Neural progenitor cell (in vitro differentiated cells): Measurements from ENCODE around the gene SLF2. TPM values are rescaled to one million over a fixed set of nuclear protein-coding genes. Genes with fewer than 3 reads are reported as not detected.
A peak's percentile ranks its signal among the peaks of the same experiment; 100 is the strongest.

Experiments
- DNase-seq: peaks from one replicate; pipeline ENCODE4 v3.0.0-alpha.2; 2016; ENCODE audit warnings: low spot score
- H2AFZ ChIP-seq: fragments of 200-600 bp; sonication (generic); replicated peaks from 2 replicates; pipeline ENCODE4 v1.6.1; 2016; ENCODE audit warnings: antibody characterized with exemption
- H3F3A ChIP-seq: fragments of 200-600 bp; sonication (generic); 2 replicates; pipeline ENCODE4 v1.6.1; 2016; ENCODE audit warnings: antibody characterized with exemption, low read depth
- H3K27ac ChIP-seq: fragments of 200-600 bp; sonication (generic); 2 replicates; pipeline ENCODE4 v1.5.1; 2016; ENCODE audit warnings: mild to moderate bottlenecking
- H3K27me3 ChIP-seq: fragments of 200-600 bp; sonication (generic); 2 replicates; pipeline ENCODE4 v1.6.1; 2016; ENCODE audit warnings: mild to moderate bottlenecking, moderate library complexity
- H3K36me3 ChIP-seq: fragments of 200-600 bp; sonication (generic); 2 replicates; pipeline ENCODE4 v1.5.1; 2016
- H3K4me1 ChIP-seq: fragments of 200-600 bp; sonication (generic); 2 replicates; pipeline ENCODE4 v1.6.1; 2016; ENCODE audit warnings: mixed run types
- H3K4me2 ChIP-seq: fragments of 200-600 bp; sonication (generic); 2 replicates; pipeline ENCODE4 v1.6.1; 2016
- H3K4me3 ChIP-seq: fragments of 200-600 bp; sonication (generic); 2 replicates; pipeline ENCODE4 v1.5.1; 2016
- H3K79me2 ChIP-seq: fragments of 200-600 bp; sonication (generic); 2 replicates; pipeline ENCODE4 v1.6.1; 2016; ENCODE audit warnings: low read depth
- H3K9ac ChIP-seq: fragments of 200-600 bp; sonication (generic); 2 replicates; pipeline ENCODE4 v1.6.1; 2016
- H3K9me3 ChIP-seq: fragments of 200-600 bp; sonication (generic); 2 replicates; pipeline ENCODE4 v1.5.1; 2016; ENCODE audit warnings: low read depth
- H4K20me1 ChIP-seq: fragments of 200-600 bp; sonication (generic); 2 replicates; pipeline ENCODE4 v1.6.1; 2016; ENCODE audit warnings: low read depth
- H3K27ac Mint-ChIP-seq: 3 replicates; pipeline ENCODE4 v1.8.0; 2021; ENCODE audit warnings: mixed read lengths
- H3K27me3 Mint-ChIP-seq: 2 replicates; pipeline ENCODE4 v1.8.0; 2022; ENCODE audit warnings: low read depth, mild to moderate bottlenecking, inconsistent platforms, moderate library complexity, mixed read lengths; ENCODE audit not compliant: insufficient read depth
- H3K36me3 Mint-ChIP-seq: 3 replicates; pipeline ENCODE4 v1.8.0; 2021; ENCODE audit warnings: mixed read lengths
- H3K4me1 Mint-ChIP-seq: 3 replicates; pipeline ENCODE4 v1.8.0; 2021; ENCODE audit warnings: mixed read lengths
- H3K4me3 Mint-ChIP-seq: 3 replicates; pipeline ENCODE4 v1.8.0; 2021; ENCODE audit warnings: mild to moderate bottlenecking, moderate library complexity, mixed read lengths
- H3K9me3 Mint-ChIP-seq: 3 replicates; pipeline ENCODE4 v1.8.0; 2020; ENCODE audit warnings: mixed read lengths
- CTCF ChIP-seq: fragments of 200-600 bp; sonication (generic); IDR thresholded peaks from 2 replicates; pipeline ENCODE4 v1.5.1; 2017; ENCODE audit warnings: antibody characterized with exemption, mild to moderate bottlenecking
- EZH2 ChIP-seq: fragments of 200-600 bp; sonication (generic); IDR thresholded peaks from 2 replicates; pipeline ENCODE4 v1.6.1; 2017; ENCODE audit warnings: antibody characterized with exemption, mild to moderate bottlenecking, moderate library complexity
- EZH2phosphoT487 ChIP-seq: fragments of 200-600 bp; sonication (generic); IDR thresholded peaks from 2 replicates; pipeline ENCODE4 v1.6.1; 2017; ENCODE audit warnings: antibody characterized with exemption
- total RNA-seq: library from RNA; depleted of rRNA; stranded (reverse); fragments of >200 nt; gene quantifications from 2 replicates; pipeline ENCODE4 v1.2.3, GENCODE V29; 2015; ENCODE audit warnings: low replicate concordance

SLF2 gene
- total RNA-seq, 1 donor from 2014 or later = 19.5 TPM

GRCh38 chr10:100983868-100984671 lies 71.3 kb downstream of the SLF2 start:
- H3K9me3 Mint-ChIP-seq = no peaks in the 10 kb centered on the region
- no peak overlapping the region for H3K9ac ChIP-seq
- no peak overlapping the region for H3K4me2 ChIP-seq
- H2AFZ ChIP-seq = no peak overlapping the region
- no peak for DNase-seq
- H3K79me2 ChIP-seq = peaks cover 35% of the 10 kb centered on the region
- peaks cover 14% of the 10 kb centered on the region for H3K4me1 Mint-ChIP-seq
- no peaks in the 10 kb centered on the region for H3K9me3 ChIP-seq
- peaks cover 5% of the 10 kb centered on the region for H3F3A ChIP-seq
- H3K4me1 ChIP-seq = peaks cover 14% of the 10 kb centered on the region
- no peak overlapping the region for H3K4me3 ChIP-seq
- peaks cover 19% of the 10 kb centered on the region for H3K36me3 Mint-ChIP-seq
- H3K27ac ChIP-seq = no peak overlapping the region
- no peak overlapping the region for H3K4me3 Mint-ChIP-seq
- peaks cover 9% of the 10 kb centered on the region for H4K20me1 ChIP-seq
- peaks cover 12% of the 10 kb centered on the region for H3K27me3 Mint-ChIP-seq
- H3K36me3 ChIP-seq = no peaks in the 10 kb centered on the region
- TF ChIP-seq EZH2phosphoT487 (no peak), EZH2 (no peak), CTCF (no peak)
- no peak overlapping the region for H3K27ac Mint-ChIP-seq
- H3K27me3 ChIP-seq = no peaks in the 10 kb centered on the region

- Histone ChIP-seq H3K4me2 (no peak overlapping the region), H3K4me1 (peaks cover 14% of the 10 kb centered on the region), H3K79me2 (peaks cover 42% of the 10 kb centered on the region), H2AFZ (no peak overlapping the region), H3K27me3 (no peaks in the 10 kb centered on the region), H3K4me3 (no peak overlapping the region), H3F3A (peaks cover 5% of the 10 kb centered on the region), H3K27ac (no peak overlapping the region), H4K20me1 (peaks cover 15% of the 10 kb centered on the region), H3K36me3 (no peaks in the 10 kb centered on the region), H3K9me3 (no peaks in the 10 kb centered on the region), H3K9ac (no peak overlapping the region)
- Mint-ChIP-seq H3K36me3 (peaks cover 19% of the 10 kb centered on the region), H3K27ac (peak overlapping the region; percentile 65), H3K9me3 (no peaks in the 10 kb centered on the region), H3K4me3 (peak overlapping the region; percentile 98), H3K4me1 (peaks cover 14% of the 10 kb centered on the region), H3K27me3 (peaks cover 12% of the 10 kb centered on the region)
- DNase-seq = no peak
- TF ChIP-seq CTCF (no peak), EZH2phosphoT487 (no peak), EZH2 (no peak)
Measured at GRCh38 chr10:100984672-100985177, 72.0 kb downstream of the SLF2 start.

- Mint-ChIP-seq H3K36me3 (peaks cover 18% of the 10 kb centered on the region), H3K27ac (no peak overlapping the region)
- no peak overlapping the region for H3K4me3 ChIP-seq
Measured at GRCh38 chr10:100985336-100985735, 72.6 kb downstream of the SLF2 start.

More at GRCh38 chr10:100985336-100985735, 72.6 kb downstream of the SLF2 start:
- H2AFZ ChIP-seq = no peak overlapping the region
- H3K9me3 Mint-ChIP-seq = no peaks in the 10 kb centered on the region
- no peak for DNase-seq
- TF ChIP-seq EZH2phosphoT487 = no peak
- TF ChIP-seq EZH2 = no peak
- no peak for TF ChIP-seq CTCF
- peaks cover 16% of the 10 kb centered on the region for H4K20me1 ChIP-seq
- H3K9me3 ChIP-seq = no peaks in the 10 kb centered on the region
- peaks cover 14% of the 10 kb centered on the region for H3K4me1 ChIP-seq
- H3K27ac ChIP-seq = no peak overlapping the region
- H3K36me3 ChIP-seq = no peaks in the 10 kb centered on the region
- H3K27me3 ChIP-seq = no peaks in the 10 kb centered on the region
- peaks cover 14% of the 10 kb centered on the region for H3K4me1 Mint-ChIP-seq
- peaks cover 10% of the 10 kb centered on the region for H3K27me3 Mint-ChIP-seq
- peak overlapping the region; percentile 98 for H3K4me3 Mint-ChIP-seq
- H3K79me2 ChIP-seq = peaks cover 48% of the 10 kb centered on the region
- peaks cover 5% of the 10 kb centered on the region for H3F3A ChIP-seq
- no peak overlapping the region for H3K4me2 ChIP-seq
- H3K9ac ChIP-seq = no peak overlapping the region
